Activated CD4-positive, alpha-beta T cell treated with anti-CD3 and anti-CD28 coated beads, Interleukin-2, amount 10 ng/mL, durations not matched to agents 7 days and 5 days (primary cell): ENCODE data around the gene LDLRAD3. TPM values are rescaled to one million over a fixed set of nuclear protein-coding genes. Genes with fewer than 3 reads are reported as not detected.

ENCODE experiments used
- CTCF ChIA-PET: fragments of 350-600 bp; sonication (Branson Sonifier 250); formaldehyde crosslinking; loops from one replicate; lab custom pipeline; 2021; ENCODE audit warnings: antibody characterized with exemption; lab: Charles Lee
- POLR2A ChIA-PET: fragments of 350-600 bp; sonication (Branson Sonifier 250); formaldehyde crosslinking; loops from one replicate; lab custom pipeline; 2021; ENCODE audit warnings: antibody characterized with exemption; lab: Charles Lee
- DNase-seq: peaks from one replicate; pipeline ENCODE4 v3.0.0-alpha.2; 2020
- H3K27ac Mint-ChIP-seq: one replicate; pipeline ENCODE4 v1.8.0; 2021; ENCODE audit warnings: mild to moderate bottlenecking, moderate library complexity, mixed read lengths
- H3K27me3 Mint-ChIP-seq: one replicate; pipeline ENCODE4 v1.8.0; 2021; ENCODE audit warnings: mixed read lengths
- H3K36me3 Mint-ChIP-seq: one replicate; pipeline ENCODE4 v1.8.0; 2021; ENCODE audit warnings: low read depth, mixed read lengths
- H3K4me1 Mint-ChIP-seq: one replicate; pipeline ENCODE4 v1.8.0; 2021; ENCODE audit warnings: mixed read lengths
- H3K4me3 Mint-ChIP-seq: one replicate; pipeline ENCODE4 v1.8.0; 2021; ENCODE audit warnings: mild to moderate bottlenecking, moderate library complexity, mixed read lengths
- H3K9me3 Mint-ChIP-seq: one replicate; pipeline ENCODE4 v1.8.0; 2021; ENCODE audit warnings: mixed read lengths
- total RNA-seq, 2 experiments: library from RNA; stranded (reverse); gene quantifications; one replicate each; pipeline ENCODE4 v1.2.3, GENCODE V29; 2021

Gene LDLRAD3
- total RNA-seq, 2 experiments from 2014 or later = 0.07 TPM; not detected in 1

GRCh38 chr11:35932681-35933319 lies 11.1 kb upstream of the LDLRAD3 start:
- no peaks in the 10 kb centered on the region for H3K36me3 Mint-ChIP-seq
- no peaks in the 10 kb centered on the region for H3K4me1 Mint-ChIP-seq
- POLR2A ChIA-PET = interaction anchor here (0.7 kb wide), 1 partner anchor 1493 kb away, joined by 5 read pairs; no protein-coding TSS in a partner anchor
- no peak for DNase-seq
- CTCF ChIA-PET = no interaction called here
- H3K27ac Mint-ChIP-seq = no peak overlapping the region
- H3K27me3 Mint-ChIP-seq = peaks cover 21% of the 10 kb centered on the region
- no peak overlapping the region for H3K4me3 Mint-ChIP-seq
- no peaks in the 10 kb centered on the region for H3K9me3 Mint-ChIP-seq

DNA sequence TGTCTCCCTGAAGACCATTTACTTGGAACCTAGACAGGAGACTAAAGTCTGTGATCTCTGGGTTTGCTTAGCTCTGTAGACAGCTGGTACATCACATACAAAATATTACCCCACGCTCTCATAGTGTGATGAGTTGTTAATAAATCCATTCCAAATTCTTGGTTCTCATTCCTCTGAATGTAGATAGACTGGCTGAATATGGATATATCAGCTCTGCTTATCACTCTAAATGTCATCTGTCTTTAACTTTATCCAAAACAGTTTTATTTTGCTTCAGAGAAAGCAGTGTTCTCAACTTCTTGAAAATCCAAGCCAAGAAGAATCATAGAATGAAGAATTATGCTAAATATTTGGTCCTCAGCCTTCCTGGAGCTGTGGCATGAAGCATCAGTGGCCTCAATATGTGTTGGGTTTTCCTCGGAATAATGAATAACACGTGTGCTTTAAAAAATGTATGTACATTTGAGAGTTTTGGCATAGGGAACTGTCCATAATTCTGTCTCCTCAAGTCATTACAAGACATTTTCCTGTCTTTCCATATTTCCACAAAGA lies 10.5 kb upstream of the LDLRAD3 start:
- no peaks in the 10 kb centered on the region for H3K4me1 Mint-ChIP-seq
- no peak overlapping the region for H3K27ac Mint-ChIP-seq
- H3K27me3 Mint-ChIP-seq = peaks cover 22% of the 10 kb centered on the region
- H3K4me3 Mint-ChIP-seq = no peak overlapping the region
- ChIA-PET POLR2A (interaction anchor here (0.7 kb wide), 1 partner anchor 1494 kb away, joined by 5 read pairs; no protein-coding TSS in a partner anchor), CTCF (no interaction called here)
- no peaks in the 10 kb centered on the region for H3K9me3 Mint-ChIP-seq
- no peaks in the 10 kb centered on the region for H3K36me3 Mint-ChIP-seq
- no peak for DNase-seq

GRCh38 chr11:35934271-35934670 lies 9.6 kb upstream of the LDLRAD3 start:
- no peaks in the 10 kb centered on the region for H3K36me3 Mint-ChIP-seq
- ChIA-PET CTCF (no interaction called here), POLR2A (no interaction called here)
- DNase-seq = no peak
- H3K4me1 Mint-ChIP-seq = no peaks in the 10 kb centered on the region
- H3K27ac Mint-ChIP-seq = no peak overlapping the region
- no peak overlapping the region for H3K4me3 Mint-ChIP-seq
- H3K27me3 Mint-ChIP-seq = peaks cover 22% of the 10 kb centered on the region
- H3K9me3 Mint-ChIP-seq = no peaks in the 10 kb centered on the region

DNA sequence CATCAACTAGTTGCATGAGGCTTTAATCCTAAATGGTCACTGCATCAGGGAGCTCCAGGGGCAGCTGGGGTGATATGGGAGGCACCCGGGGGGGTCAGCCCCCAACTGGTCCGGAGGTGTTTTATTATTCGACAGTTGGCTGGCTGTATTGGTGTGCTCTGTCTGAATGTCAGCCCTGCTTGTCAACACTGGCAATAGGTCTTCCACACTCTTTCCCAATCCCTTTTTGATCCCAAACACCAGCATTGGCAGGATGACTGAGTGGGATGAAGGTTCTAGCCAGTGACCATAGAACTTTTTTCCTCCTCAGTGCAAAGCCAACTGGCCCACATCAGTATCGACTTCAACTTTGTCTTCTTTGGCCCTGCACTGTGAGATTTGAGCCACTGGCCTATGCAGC lies 8.9 kb upstream of the LDLRAD3 start:
- Mint-ChIP-seq H3K4me1 (no peaks in the 10 kb centered on the region), H3K27ac (no peak overlapping the region), H3K36me3 (no peaks in the 10 kb centered on the region), H3K4me3 (no peak overlapping the region), H3K27me3 (peaks cover 27% of the 10 kb centered on the region), H3K9me3 (no peaks in the 10 kb centered on the region)
- ChIA-PET POLR2A (no interaction called here), CTCF (interaction anchor here (1.7 kb wide), 1 partner anchor 10 kb away, joined by 4 read pairs; no protein-coding TSS in a partner anchor)
- DNase-seq = no peak

GRCh38 chr11:35935390-35935789 lies 8.5 kb upstream of the LDLRAD3 start:
- ChIA-PET CTCF (interaction anchor here (1.7 kb wide), 1 partner anchor 11 kb away, joined by 4 read pairs; no protein-coding TSS in a partner anchor), POLR2A (no interaction called here)
- Mint-ChIP-seq H3K27ac (no peak overlapping the region), H3K27me3 (peaks cover 29% of the 10 kb centered on the region), H3K9me3 (no peaks in the 10 kb centered on the region), H3K4me1 (no peaks in the 10 kb centered on the region), H3K36me3 (no peaks in the 10 kb centered on the region), H3K4me3 (no peak overlapping the region)
- DNase-seq = no peak

DNA sequence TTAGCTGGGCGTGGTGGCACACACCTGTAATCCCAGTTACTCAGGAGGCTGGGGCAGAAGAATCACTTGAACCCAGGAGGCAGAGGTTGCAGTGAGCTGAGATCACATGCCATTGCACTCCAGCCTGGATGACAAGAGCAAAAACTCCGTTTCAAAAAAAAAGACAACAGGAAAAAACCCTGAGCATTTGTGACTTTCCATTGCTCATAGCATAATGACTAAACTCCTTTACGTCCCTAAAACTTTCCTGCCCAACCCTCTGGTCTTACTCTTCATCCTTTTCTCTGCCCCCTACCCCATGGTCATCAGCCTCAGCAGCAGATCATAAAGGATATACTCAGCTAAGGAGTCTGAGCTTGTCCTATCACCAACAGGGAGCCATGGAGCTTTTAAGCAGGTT lies 6.8 kb upstream of the LDLRAD3 start:
- Mint-ChIP-seq H3K4me1 (no peaks in the 10 kb centered on the region), H3K9me3 (no peaks in the 10 kb centered on the region), H3K27ac (no peak overlapping the region), H3K36me3 (no peaks in the 10 kb centered on the region), H3K27me3 (peaks cover 38% of the 10 kb centered on the region), H3K4me3 (no peak overlapping the region)
- no peak for DNase-seq
- ChIA-PET CTCF (no interaction called here), POLR2A (no interaction called here)

DNA sequence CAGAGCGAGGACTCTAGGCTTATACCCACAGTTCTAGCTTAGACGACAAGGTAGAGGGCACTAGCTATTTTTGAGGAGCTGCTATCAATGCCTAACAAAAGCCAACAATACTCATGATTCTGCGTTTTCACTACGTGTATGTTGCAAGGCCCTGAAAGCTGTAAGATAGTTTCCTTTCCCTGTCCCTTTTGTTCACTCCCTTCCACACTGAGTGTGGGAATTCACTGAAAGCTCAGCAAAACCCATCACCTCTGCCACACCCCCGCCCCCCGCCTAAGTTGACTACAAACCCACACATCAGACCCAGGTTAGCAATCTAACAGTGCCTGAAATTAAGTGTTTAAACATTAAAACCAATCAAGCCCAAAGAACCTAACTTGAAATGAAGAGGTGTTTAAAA lies 6.2 kb upstream of the LDLRAD3 start:
- no peak overlapping the region for H3K4me3 Mint-ChIP-seq
- ChIA-PET POLR2A (no interaction called here), CTCF (interaction anchor here (0.6 kb wide), 1 partner anchor 20 kb away, joined by 6 read pairs; no protein-coding TSS in a partner anchor)
- DNase-seq = no peak
- peaks cover 41% of the 10 kb centered on the region for H3K27me3 Mint-ChIP-seq
- H3K27ac Mint-ChIP-seq = no peak overlapping the region
- no peaks in the 10 kb centered on the region for H3K36me3 Mint-ChIP-seq
- no peaks in the 10 kb centered on the region for H3K4me1 Mint-ChIP-seq
- H3K9me3 Mint-ChIP-seq = no peaks in the 10 kb centered on the region

- ChIA-PET POLR2A (no interaction called here), CTCF (interaction anchor here (0.6 to 0.7 kb wide), 2 partner anchors 8 to 20 kb away, joined by 3 to 6 read pairs; no protein-coding TSS in a partner anchor)
- DNase-seq = no peak
- H3K4me3 Mint-ChIP-seq = no peak overlapping the region
- H3K27ac Mint-ChIP-seq = no peak overlapping the region
- H3K4me1 Mint-ChIP-seq = no peaks in the 10 kb centered on the region
- peaks cover 45% of the 10 kb centered on the region for H3K27me3 Mint-ChIP-seq
- no peaks in the 10 kb centered on the region for H3K36me3 Mint-ChIP-seq
- no peaks in the 10 kb centered on the region for H3K9me3 Mint-ChIP-seq
These were observed 5.6 kb upstream of the LDLRAD3 start for GRCh38 chr11:35938231-35938630.

DNA sequence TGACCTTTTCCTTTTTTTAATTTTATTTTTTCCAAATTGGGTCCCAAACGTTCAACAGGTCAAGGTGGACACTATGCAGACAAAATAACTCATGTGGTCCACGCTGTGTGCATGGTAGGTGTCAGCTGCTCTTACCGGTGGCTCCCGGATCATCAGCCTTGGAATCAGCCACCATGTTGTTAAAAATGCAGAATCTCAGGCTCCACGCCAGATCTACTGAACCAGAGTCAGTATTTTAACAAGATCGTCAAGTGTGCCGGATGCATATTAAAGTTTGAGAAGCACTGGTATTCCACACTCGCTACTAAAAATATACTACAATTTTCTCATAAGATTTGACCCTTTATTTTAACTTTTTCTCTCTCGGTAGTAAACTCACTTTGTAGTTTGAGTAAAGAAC lies 553 bp upstream of the LDLRAD3 start:
- ChIA-PET POLR2A (no interaction called here), CTCF (no interaction called here)
- H3K4me1 Mint-ChIP-seq = peaks cover 4% of the 10 kb centered on the region
- no peak for DNase-seq
- peak overlapping the region; percentile 68 for H3K4me3 Mint-ChIP-seq
- no peak overlapping the region for H3K27ac Mint-ChIP-seq
- no peaks in the 10 kb centered on the region for H3K36me3 Mint-ChIP-seq
- peaks cover 59% of the 10 kb centered on the region for H3K27me3 Mint-ChIP-seq
- no peaks in the 10 kb centered on the region for H3K9me3 Mint-ChIP-seq

- Mint-ChIP-seq H3K27ac (no peak overlapping the region), H3K27me3 (peaks cover 56% of the 10 kb centered on the region), H3K4me1 (peaks cover 4% of the 10 kb centered on the region), H3K4me3 (peak overlapping the region; percentile 58), H3K9me3 (no peaks in the 10 kb centered on the region), H3K36me3 (no peaks in the 10 kb centered on the region)
- DNase-seq = no peak
- ChIA-PET CTCF (no interaction called here), POLR2A (no interaction called here)
These were observed 758 bp downstream of the LDLRAD3 start for GRCh38 chr11:35944503-35945136.

DNA sequence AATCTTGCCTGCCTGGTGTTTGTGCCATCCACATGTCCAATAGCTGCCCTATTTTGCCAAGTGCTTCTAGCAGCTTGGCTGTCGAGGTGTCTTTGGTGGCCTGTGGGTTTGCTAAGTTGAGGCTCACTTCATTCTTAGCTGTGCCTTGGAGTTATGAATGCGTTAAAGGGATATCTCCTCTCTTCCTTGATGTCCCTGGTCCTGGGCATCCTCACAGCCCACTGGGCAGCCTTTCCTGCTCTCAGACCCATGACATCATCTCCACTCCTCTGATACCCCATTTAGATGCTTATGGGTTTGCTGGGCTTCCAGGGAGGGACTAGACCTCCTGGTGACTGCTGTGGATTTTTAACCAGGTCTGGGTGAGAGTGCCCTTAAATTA lies 1.3 kb downstream of the LDLRAD3 start:
- Mint-ChIP-seq H3K36me3 (no peaks in the 10 kb centered on the region), H3K9me3 (no peaks in the 10 kb centered on the region), H3K4me3 (peak overlapping the region; percentile 58), H3K27me3 (peaks cover 54% of the 10 kb centered on the region), H3K27ac (no peak overlapping the region), H3K4me1 (peaks cover 4% of the 10 kb centered on the region)
- POLR2A ChIA-PET = no interaction called here
- CTCF ChIA-PET = no interaction called here
- no peak for DNase-seq

DNA sequence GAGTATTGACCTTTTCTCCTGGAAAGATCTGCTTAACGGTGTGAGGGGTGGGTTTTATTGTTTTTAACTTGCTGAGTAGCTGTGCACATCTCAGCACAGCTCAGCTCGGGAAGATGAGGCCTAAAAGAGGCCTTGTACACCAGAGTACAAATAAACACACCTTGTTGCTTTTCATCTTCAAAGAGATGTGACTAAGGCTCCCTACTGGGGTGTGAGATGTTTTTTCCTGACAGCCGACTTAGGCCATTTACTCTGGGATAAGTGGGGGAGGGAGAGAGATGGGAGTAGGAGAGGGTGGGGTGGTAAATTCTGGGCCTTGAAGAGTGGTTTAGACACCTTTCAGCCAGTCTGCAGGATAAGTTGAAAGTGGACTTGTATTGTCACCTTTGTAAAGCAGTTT lies 2.9 kb downstream of the LDLRAD3 start:
- H3K27ac Mint-ChIP-seq = no peak overlapping the region
- POLR2A ChIA-PET = no interaction called here
- no peak overlapping the region for H3K4me3 Mint-ChIP-seq
- no peak for DNase-seq
- no peaks in the 10 kb centered on the region for H3K9me3 Mint-ChIP-seq
- H3K4me1 Mint-ChIP-seq = peaks cover 4% of the 10 kb centered on the region
- CTCF ChIA-PET = no interaction called here
- H3K36me3 Mint-ChIP-seq = no peaks in the 10 kb centered on the region
- H3K27me3 Mint-ChIP-seq = peaks cover 43% of the 10 kb centered on the region

- H3K27ac Mint-ChIP-seq = no peak overlapping the region
- no peak for DNase-seq
- H3K27me3 Mint-ChIP-seq = peaks cover 41% of the 10 kb centered on the region
- no peak overlapping the region for H3K4me3 Mint-ChIP-seq
- H3K9me3 Mint-ChIP-seq = no peaks in the 10 kb centered on the region
- no peaks in the 10 kb centered on the region for H3K36me3 Mint-ChIP-seq
- CTCF ChIA-PET = no interaction called here
- POLR2A ChIA-PET = no interaction called here
- H3K4me1 Mint-ChIP-seq = peaks cover 4% of the 10 kb centered on the region
These were observed 3.6 kb downstream of the LDLRAD3 start for GRCh38 chr11:35947437-35947836.
